Thymus (tissue), 11 donors: Measurements from ENCODE around the gene PLD2. TPM values are rescaled to one million over a fixed set of nuclear protein-coding genes. Genes with fewer than 3 reads are reported as not detected.

Experiments used
- DNase-seq, 9 donors: peaks; one replicate each; pipeline ENCODE4 v3.0.0-alpha.2; 2013; ENCODE audit warnings: low spot score in 9 of 9, low read depth in 6 of 9, missing footprints in 1 of 9
- H3K27ac ChIP-seq, 2 donors: one replicate each; pipeline ENCODE4 v1.5.1; 2013; ENCODE audit warnings: control low read depth in 1 of 2, low read depth in 1 of 2, low read length in 1 of 2, mild to moderate bottlenecking in 1 of 2, moderate library complexity in 1 of 2
- H3K27me3 ChIP-seq, 2 donors: one replicate each; pipeline ENCODE4 v1.5.1; 2013; ENCODE audit warnings: low read length in 1 of 2; ENCODE audit not compliant: control insufficient read depth in 2 of 2, insufficient read depth in 1 of 2
- H3K36me3 ChIP-seq, 2 donors: one replicate each; pipeline ENCODE4 v1.5.1; 2013; ENCODE audit warnings: low read length in 1 of 2, mild to moderate bottlenecking in 1 of 2, moderate library complexity in 1 of 2; ENCODE audit not compliant: control insufficient read depth in 2 of 2, insufficient read depth in 2 of 2
- H3K4me1 ChIP-seq, 2 donors: one replicate each; pipeline ENCODE4 v1.5.1; 2013; ENCODE audit warnings: low read length in 2 of 2; ENCODE audit not compliant: control insufficient read depth in 2 of 2, insufficient read depth in 2 of 2
- H3K4me3 ChIP-seq, 2 donors: one replicate each; pipeline ENCODE4 v1.5.1; 2013; ENCODE audit warnings: low read length in 2 of 2, control low read depth in 1 of 2, mild to moderate bottlenecking in 1 of 2
- H3K9me3 ChIP-seq, 2 donors: one replicate each; pipeline ENCODE4 v1.5.1; 2013; ENCODE audit warnings: low read length in 1 of 2, mild to moderate bottlenecking in 1 of 2; ENCODE audit not compliant: control insufficient read depth in 2 of 2, insufficient read depth in 1 of 2
- WGBS: extraction: QIAGEN DNeasy Blood & Tissue Kit; methylation state at CpG from one replicate; pipeline ENCODE4 v1.1.7; 2013; 5-methylcytosine and 5-hydroxymethylcytosine counted together
- polyA plus RNA-seq: library from polyadenylated mRNA; stranded (reverse); fragments of 200-250 nt; gene quantifications from one replicate; pipeline ENCODE4 v1.2.3, GENCODE V29; 2013
- total RNA-seq: library from RNA; stranded (reverse); fragments of 120-200 nt; gene quantifications from one replicate; pipeline ENCODE4 v1.2.4, GENCODE V29; 2013
- donor health status: healthy.

Gene PLD2
- total and polyA plus RNA-seq, 2 donors = 14.5 to 30.7 TPM

DNA sequence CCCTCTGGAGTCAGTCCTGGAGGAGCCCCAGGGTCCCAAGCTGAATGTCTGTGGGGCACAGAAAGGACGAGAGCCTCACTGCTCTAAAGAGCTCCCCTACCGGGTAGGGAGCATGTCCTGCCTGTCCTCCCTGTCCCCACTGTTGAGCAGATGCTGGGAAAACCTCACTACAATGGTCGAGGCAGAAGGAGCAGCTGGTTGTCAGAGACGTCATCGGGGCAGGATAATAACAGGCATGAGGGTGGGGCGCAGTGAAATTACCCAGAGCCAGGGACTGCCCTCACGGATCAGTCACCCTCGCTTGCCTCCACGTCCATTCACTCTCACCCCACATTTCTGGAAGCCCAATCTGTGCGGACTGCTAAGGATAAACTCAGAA lies 34.7 kb upstream of the PLD2 start:
- no peaks in the 10 kb centered on the region for H3K4me1 ChIP-seq
- WGBS = 87% methylated on average over 10 of the region's 10 CpGs
- H3K27ac ChIP-seq = no peak overlapping the region
- H3K27me3 ChIP-seq = peaks cover 0 to 18% of the 10 kb centered on the region in 2 donors
- DNase-seq = no peak
- no peaks in the 10 kb centered on the region for H3K36me3 ChIP-seq
- no peaks in the 10 kb centered on the region for H3K9me3 ChIP-seq
- no peak overlapping the region for H3K4me3 ChIP-seq

DNA sequence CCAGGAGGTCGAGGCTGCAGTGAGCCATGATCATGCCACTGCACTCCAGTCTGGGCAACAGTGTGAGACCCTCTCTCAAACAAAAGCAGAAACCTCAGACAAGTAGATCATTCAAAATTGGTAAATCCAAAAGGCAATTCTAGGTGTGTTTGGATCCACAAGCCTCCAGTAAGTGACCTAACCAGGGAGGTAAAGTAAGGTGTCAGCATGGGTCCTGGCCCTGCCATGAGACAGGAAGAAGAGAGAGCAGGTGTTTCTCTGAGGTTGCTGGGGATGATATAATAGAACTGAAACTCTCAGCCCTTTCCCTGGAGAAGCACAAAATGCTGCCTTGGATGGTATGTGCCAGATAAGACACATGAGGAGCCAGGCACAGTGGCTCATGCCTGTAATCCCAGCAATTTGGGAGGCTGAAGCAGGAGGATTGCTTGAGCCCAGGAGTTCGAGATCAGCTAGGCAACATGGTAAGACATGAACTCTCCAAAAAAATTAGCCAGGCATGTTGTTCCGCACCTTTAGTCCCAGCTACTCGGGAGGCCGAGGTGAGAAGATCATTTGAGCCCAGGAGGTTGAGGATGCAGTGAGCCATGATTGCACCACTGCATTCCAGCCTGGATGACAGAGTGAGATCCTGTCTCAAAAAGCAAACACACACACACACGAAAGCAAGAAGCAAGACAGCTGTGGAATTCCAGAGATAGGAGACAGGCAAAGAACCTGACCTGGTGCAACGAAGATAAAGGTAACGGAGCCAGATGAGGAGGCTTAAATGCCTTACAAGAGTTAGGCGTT lies 28.8 kb upstream of the PLD2 start:
- no peak for DNase-seq
- no peak overlapping the region for H3K27ac ChIP-seq
- no peak overlapping the region for H3K4me3 ChIP-seq
- no peaks in the 10 kb centered on the region for H3K4me1 ChIP-seq
- H3K9me3 ChIP-seq = no peaks in the 10 kb centered on the region
- peaks cover 9 to 38% of the 10 kb centered on the region in 2 donors for H3K27me3 ChIP-seq
- whole genome bisulfite sequencing = 91% methylated on average over 9 of the region's 9 CpGs
- no peaks in the 10 kb centered on the region for H3K36me3 ChIP-seq

- H3K9me3 ChIP-seq = no peaks in the 10 kb centered on the region
- no peaks in the 10 kb centered on the region for H3K36me3 ChIP-seq
- no peak for DNase-seq
- H3K4me3 ChIP-seq = no peak overlapping the region
- H3K27me3 ChIP-seq = peaks cover 26 to 57% of the 10 kb centered on the region in 2 donors
- H3K4me1 ChIP-seq = peaks cover 0 to 4% of the 10 kb centered on the region in 2 donors
- H3K27ac ChIP-seq = no peak overlapping the region
- WGBS = 87% methylated on average over 11 of the region's 11 CpGs
Observed at GRCh38 chr17:4780325-4780955, 26.5 kb upstream of the PLD2 start.

DNA sequence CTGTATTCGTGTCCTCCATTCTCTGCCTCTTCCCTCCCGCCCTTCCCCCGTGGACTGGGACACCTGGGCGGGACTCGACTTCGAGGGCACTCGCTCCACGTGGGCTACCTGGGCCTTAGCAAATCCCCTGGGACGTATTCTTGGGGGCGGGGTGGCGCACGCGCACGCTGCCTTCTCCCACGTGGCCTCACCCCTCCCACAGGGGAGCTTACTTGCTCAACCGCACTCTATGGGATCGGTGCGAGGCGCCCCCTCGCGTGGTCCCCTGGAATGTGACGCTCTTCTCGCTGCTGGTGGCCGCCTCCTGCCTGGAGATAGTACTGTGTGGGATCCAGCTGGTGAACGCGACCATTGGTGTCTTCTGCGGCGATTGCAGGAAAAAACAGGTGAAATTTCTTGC lies 24.3 kb upstream of the PLD2 start:
- WGBS = 38% methylated on average over 28 of the region's 28 CpGs
- no peaks in the 10 kb centered on the region for H3K9me3 ChIP-seq
- H3K27ac ChIP-seq = no peak overlapping the region
- peaks cover 48 to 77% of the 10 kb centered on the region in 2 donors for H3K27me3 ChIP-seq
- peaks cover 0 to 15% of the 10 kb centered on the region in 2 donors for H3K4me1 ChIP-seq
- H3K4me3 ChIP-seq = no peak overlapping the region
- no peaks in the 10 kb centered on the region for H3K36me3 ChIP-seq
- DNase-seq = no peak

- Histone ChIP-seq H3K27ac (no peak overlapping the region), H3K27me3 (peaks cover 76 to 94% of the 10 kb centered on the region in 2 donors), H3K9me3 (peaks cover 0 to 8% of the 10 kb centered on the region in 2 donors), H3K4me1 (peaks cover 8 to 26% of the 10 kb centered on the region in 2 donors), H3K4me3 (no peak overlapping the region), H3K36me3 (no peaks in the 10 kb centered on the region)
- no peak for DNase-seq
- WGBS = 8% methylated on average over 61 of the region's 61 CpGs
Observed at GRCh38 chr17:4785311-4786105, 21.4 kb upstream of the PLD2 start.

- DNase-seq = no peak
- WGBS = 5% methylated on average over 24 of the region's 24 CpGs
- no peaks in the 10 kb centered on the region for H3K36me3 ChIP-seq
- peaks cover 9 to 29% of the 10 kb centered on the region in 2 donors for H3K4me1 ChIP-seq
- H3K27me3 ChIP-seq = peaks cover 81 to 95% of the 10 kb centered on the region in 2 donors
- H3K4me3 ChIP-seq = no peak within 1 kb of the TSS
- peak within 1 kb of the TSS in 1 of 2 donors; percentile 42 for H3K27ac ChIP-seq
- H3K9me3 ChIP-seq = peaks cover 0 to 8% of the 10 kb centered on the region in 2 donors
Observed at GRCh38 chr17:4786106-4786511, 20.8 kb upstream of the PLD2 start, which contains the start of gene VMO1. Gene VMO1, minus strand, starts transcription at chr17:4786364. Its CDS starts 12 bp downstream, at chr17:4786352.

DNA sequence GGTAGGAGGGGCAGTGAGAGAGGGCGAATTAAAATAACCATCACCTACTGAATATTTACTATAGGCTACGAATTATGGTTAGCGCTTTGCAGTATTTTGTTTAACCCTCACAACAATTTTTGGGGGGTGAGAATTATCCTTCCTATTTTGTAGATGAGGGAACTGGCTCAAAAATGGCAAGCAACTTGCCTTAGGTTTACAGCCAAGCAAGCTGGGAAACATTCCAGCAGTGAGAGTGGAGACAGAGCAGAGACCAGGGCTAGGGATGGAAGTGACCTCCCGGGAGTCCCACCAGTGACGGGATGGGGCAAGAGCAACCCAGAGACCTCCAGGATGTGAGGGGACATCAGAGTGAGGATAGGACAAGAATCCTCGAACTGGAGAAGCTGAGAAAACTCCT lies 20.4 kb upstream of the PLD2 start:
- Histone ChIP-seq H3K4me1 (peaks cover 9 to 29% of the 10 kb centered on the region in 2 donors), H3K27ac (peak overlapping the region in 1 of 2 donors; percentile 42)

DNA sequence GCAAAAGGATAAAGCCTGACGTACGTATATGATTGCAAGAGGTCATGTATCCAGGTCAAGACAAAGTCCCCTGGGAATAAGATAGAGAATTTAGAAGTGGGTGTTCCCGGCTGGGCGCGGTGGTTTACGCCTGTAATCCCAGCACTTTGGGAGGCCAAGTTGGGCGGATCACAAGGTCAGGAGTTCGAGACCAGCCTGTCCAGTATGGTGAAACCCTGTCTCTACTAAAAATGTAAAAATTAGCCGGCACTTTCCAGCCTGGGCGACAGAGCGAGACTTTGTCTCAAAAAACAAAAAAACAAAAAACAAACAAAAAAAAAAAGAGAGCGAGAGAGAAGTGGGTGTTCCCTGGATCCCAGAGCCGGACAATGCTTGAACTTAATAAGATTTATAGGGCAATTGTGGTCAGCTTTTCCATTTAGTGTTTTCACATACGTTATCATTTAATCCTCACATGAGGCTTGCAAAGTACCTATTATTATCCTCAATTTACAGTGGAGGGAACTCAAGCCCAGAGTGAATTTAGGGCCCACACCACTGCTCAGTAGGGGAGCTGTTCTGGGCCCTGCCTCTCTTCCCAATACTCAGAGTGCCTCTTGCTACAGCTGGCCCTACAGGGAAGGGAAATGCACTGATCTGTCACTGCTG lies 18.7 kb upstream of the PLD2 start:
- Histone ChIP-seq H3K27ac (peak overlapping the region; percentile 25 to 56), H3K27me3 (peaks cover 79 to 99% of the 10 kb centered on the region in 2 donors), H3K36me3 (no peaks in the 10 kb centered on the region), H3K9me3 (peaks cover 0 to 8% of the 10 kb centered on the region in 2 donors), H3K4me1 (peaks cover 9 to 29% of the 10 kb centered on the region in 2 donors), H3K4me3 (peak overlapping the region in 1 of 2 donors; percentile 43)
- DNase-seq = no peak
- WGBS = 80% methylated on average over 14 of the region's 14 CpGs

More for the DNA sequence above, 20.4 kb upstream of the PLD2 start:
- DNase-seq = no peak
- H3K4me3 ChIP-seq = no peak overlapping the region
- peaks cover 0 to 8% of the 10 kb centered on the region in 2 donors for H3K9me3 ChIP-seq
- peaks cover 84 to 99% of the 10 kb centered on the region in 2 donors for H3K27me3 ChIP-seq
- H3K36me3 ChIP-seq = no peaks in the 10 kb centered on the region
- WGBS = 18% methylated on average over 6 of the region's 6 CpGs
